Prostate gland (tissue), 2 donors: ENCODE data around the gene PHEX.

ENCODE experiments used
- POLR2A ChIP-seq: fragments of 450-650 bp; IDR thresholded peaks from one replicate; pipeline ENCODE4 v1.6.1; 2016; ENCODE audit warnings: antibody characterized with exemption, mild to moderate bottlenecking
- TF ChIP-seq, protein P1 (sequence below), 4 experiments: fragments of 200-600 bp in 2 of 4; fragments of 450-650 bp in 2 of 4; sonication (generic) in 2 of 4; IDR thresholded peaks; 1 replicate in 3 of 4; 2 replicates in 1 of 4; pipeline ENCODE4 v1.5.1; 2016 to 2019; ENCODE audit warnings: antibody characterized with exemption in 4 of 4, mild to moderate bottlenecking in 2 of 4, moderate library complexity in 2 of 4

DNA sequence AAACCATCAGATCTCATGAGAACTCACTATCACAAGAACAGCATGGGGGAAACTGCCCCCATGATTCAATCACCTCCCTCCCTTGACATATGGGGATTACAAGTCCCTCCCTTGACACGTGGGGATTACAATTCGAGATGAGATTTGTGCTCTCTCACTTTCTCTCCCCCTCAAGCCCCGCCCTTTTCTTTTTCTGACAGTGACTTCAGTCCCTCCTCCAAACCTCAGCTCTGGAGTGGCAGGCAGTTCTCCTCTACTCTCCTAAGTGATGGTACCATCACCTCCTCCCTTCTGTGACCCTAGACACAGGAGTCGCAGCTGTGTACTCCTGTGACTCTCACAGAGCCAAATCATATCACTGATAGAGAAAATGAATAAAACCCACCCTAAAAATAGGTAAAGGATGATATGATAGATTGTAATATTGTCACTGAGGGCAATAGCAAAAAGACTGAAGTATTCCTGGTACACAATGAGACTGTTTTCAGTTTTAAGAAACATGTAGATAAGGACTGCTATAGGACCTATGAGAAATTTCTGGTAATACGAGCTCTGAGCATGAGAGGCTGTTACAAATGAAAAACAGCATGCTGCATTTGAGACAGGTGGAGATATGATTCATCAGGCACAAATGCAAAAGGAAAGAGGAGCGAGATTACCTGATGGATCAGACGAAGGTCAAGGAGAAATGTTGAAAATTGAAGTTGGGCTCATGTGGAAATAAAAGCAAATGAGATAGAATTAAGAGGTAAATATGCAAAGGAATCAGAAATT is 139.3 kb downstream of the PHEX start:
- TF ChIP-seq, protein P1, sequence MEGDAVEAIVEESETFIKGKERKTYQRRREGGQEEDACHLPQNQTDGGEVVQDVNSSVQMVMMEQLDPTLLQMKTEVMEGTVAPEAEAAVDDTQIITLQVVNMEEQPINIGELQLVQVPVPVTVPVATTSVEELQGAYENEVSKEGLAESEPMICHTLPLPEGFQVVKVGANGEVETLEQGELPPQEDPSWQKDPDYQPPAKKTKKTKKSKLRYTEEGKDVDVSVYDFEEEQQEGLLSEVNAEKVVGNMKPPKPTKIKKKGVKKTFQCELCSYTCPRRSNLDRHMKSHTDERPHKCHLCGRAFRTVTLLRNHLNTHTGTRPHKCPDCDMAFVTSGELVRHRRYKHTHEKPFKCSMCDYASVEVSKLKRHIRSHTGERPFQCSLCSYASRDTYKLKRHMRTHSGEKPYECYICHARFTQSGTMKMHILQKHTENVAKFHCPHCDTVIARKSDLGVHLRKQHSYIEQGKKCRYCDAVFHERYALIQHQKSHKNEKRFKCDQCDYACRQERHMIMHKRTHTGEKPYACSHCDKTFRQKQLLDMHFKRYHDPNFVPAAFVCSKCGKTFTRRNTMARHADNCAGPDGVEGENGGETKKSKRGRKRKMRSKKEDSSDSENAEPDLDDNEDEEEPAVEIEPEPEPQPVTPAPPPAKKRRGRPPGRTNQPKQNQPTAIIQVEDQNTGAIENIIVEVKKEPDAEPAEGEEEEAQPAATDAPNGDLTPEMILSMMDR (IDR thresholded peaks at IDR 0.05): no peak
- no peak for TF ChIP-seq POLR2A
